Parathyroid adenoma (tissue), 2 donors: ENCODE data around the gene RMI1.

ENCODE experiments used
- H2AFZ ChIP-seq: fragments of 300-600 bp; sonication (generic); one replicate; pipeline ENCODE4 v1.7.0; 2017; ENCODE audit warnings: antibody characterized with exemption, mild to moderate bottlenecking
- H3K27ac ChIP-seq: fragments of 300-600 bp; sonication (generic); one replicate; pipeline ENCODE4 v1.7.0; 2017
- H3K27me3 ChIP-seq: fragments of 300-600 bp; sonication (generic); one replicate; pipeline ENCODE4 v1.7.0; 2017; ENCODE audit warnings: low read length; ENCODE audit not compliant: control insufficient read depth, insufficient read depth
- H3K36me3 ChIP-seq: fragments of 300-600 bp; sonication (generic); one replicate; pipeline ENCODE4 v1.7.0; 2017; ENCODE audit warnings: low read length; ENCODE audit not compliant: control insufficient read depth, insufficient read depth
- H3K4me1 ChIP-seq: fragments of 300-600 bp; sonication (generic); one replicate; pipeline ENCODE4 v1.7.0; 2017; ENCODE audit warnings: control low read depth
- H3K4me2 ChIP-seq: fragments of 300-600 bp; sonication (generic); one replicate; pipeline ENCODE4 v1.7.0; 2017; ENCODE audit warnings: low read length
- H3K4me3 ChIP-seq: fragments of 300-600 bp; sonication (generic); one replicate; pipeline ENCODE4 v1.7.0; 2017; ENCODE audit warnings: low read depth, low read length
- H3K79me2 ChIP-seq: fragments of 300-600 bp; sonication (generic); one replicate; pipeline ENCODE4 v1.7.0; 2017; ENCODE audit warnings: control low read depth
- H3K9ac ChIP-seq: fragments of 300-600 bp; sonication (generic); one replicate; pipeline ENCODE4 v1.7.0; 2017; ENCODE audit warnings: mild to moderate bottlenecking
- H3K9me3 ChIP-seq: fragments of 300-600 bp; sonication (generic); one replicate; pipeline ENCODE4 v1.7.0; 2017; ENCODE audit warnings: low read length; ENCODE audit not compliant: control insufficient read depth
- TF ChIP-seq, protein P1 (sequence below): fragments of 300-600 bp; sonication (generic); IDR thresholded peaks from one replicate; pipeline ENCODE4 v1.7.0; 2017; ENCODE audit warnings: antibody characterized with exemption, mild to moderate bottlenecking
- donor health status: primary hyperparathyroidism.

Gene RMI1

DNA sequence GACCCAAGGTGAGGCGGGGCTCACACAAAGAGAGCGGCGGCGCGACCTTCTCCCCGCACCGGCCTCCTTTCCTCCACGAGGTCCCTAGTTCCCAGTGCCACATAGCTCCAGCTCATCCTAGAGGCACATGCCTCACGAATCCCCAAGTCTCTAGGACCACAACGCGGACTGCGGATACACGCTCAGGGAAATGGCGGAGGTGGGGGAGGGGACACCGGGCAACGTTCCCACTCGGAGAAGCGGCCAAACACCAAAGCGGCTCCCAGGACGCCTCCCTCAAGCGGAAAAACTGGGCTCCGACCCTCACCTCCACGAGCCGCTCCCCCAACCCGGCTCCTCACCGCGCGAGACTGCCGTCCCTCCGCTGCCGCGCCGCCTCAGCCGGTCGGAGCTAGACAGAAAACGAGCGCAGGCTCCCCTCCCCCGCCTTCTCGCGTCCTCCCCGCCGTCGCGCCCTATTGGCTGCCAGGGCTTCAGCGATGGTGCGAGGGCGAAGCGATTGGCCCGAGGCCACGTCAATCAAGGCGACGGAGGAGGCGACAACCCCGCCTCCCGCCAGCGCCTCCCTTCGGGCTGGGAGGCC, 702 bp upstream of the RMI1 start, which contains the start of gene HNRNPK:
Gene HNRNPK, minus strand, starts transcription at position 404 of the 583 bp plus-strand sequence. CDS start 1,963 bp downstream, outside the sequence.
- Histone ChIP-seq H3K4me3 (peak within 1 kb of the TSS; percentile 96), H3K36me3 (no peaks in the 10 kb centered on the region), H3K9me3 (no peaks in the 10 kb centered on the region), H3K27ac (peak within 1 kb of the TSS; percentile 100), H3K9ac (peak within 1 kb of the TSS; percentile 92), H3K79me2 (peaks cover 27% of the 10 kb centered on the region), H3K27me3 (no peaks in the 10 kb centered on the region), H3K4me2 (peak within 1 kb of the TSS; percentile 77), H2AFZ (peak within 1 kb of the TSS; percentile 94), H3K4me1 (peaks cover 3% of the 10 kb centered on the region)
- TF ChIP-seq, protein P1, sequence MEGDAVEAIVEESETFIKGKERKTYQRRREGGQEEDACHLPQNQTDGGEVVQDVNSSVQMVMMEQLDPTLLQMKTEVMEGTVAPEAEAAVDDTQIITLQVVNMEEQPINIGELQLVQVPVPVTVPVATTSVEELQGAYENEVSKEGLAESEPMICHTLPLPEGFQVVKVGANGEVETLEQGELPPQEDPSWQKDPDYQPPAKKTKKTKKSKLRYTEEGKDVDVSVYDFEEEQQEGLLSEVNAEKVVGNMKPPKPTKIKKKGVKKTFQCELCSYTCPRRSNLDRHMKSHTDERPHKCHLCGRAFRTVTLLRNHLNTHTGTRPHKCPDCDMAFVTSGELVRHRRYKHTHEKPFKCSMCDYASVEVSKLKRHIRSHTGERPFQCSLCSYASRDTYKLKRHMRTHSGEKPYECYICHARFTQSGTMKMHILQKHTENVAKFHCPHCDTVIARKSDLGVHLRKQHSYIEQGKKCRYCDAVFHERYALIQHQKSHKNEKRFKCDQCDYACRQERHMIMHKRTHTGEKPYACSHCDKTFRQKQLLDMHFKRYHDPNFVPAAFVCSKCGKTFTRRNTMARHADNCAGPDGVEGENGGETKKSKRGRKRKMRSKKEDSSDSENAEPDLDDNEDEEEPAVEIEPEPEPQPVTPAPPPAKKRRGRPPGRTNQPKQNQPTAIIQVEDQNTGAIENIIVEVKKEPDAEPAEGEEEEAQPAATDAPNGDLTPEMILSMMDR, result no peak

DNA sequence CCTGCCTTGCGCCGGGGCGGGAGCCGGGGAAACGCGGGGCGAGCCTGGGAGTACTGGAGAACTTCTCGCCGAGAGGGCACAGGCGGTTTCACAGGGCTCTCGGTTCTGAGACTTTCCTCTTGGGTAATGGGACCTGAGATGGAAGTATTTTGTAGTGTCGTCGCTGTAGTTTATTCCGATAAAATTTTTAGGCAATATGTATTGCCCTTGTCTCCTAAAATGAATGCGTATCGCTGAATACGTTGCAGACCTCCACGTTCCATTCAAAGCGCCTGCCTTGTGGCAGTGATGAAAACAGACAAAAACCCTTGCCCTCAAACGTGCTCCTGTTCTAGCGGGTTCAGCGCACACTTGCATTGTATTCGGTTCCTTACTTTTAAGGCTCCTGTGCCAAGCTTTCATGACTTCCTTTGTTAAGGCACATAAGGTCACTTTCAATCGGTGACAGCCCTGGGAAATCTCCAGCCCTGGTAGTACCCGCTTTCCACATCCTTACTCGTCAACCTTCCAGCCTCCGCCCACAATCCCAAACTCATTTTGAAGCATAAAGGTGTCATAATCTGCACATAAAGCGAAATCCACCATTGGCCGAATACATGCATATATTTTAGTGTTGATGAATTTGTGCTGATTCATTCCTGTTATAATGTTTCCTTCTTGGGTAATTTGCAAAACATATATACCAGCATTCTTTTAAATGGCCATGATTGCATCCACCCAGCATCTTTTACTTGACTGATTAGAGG, 694 bp downstream of the RMI1 start:
- no peak overlapping the region for H3K9ac ChIP-seq
- peak overlapping the region; percentile 96 for H3K4me3 ChIP-seq
- no peaks in the 10 kb centered on the region for H3K36me3 ChIP-seq
- no peaks in the 10 kb centered on the region for H3K27me3 ChIP-seq
- H3K79me2 ChIP-seq, result peaks cover 26% of the 10 kb centered on the region
- no peaks in the 10 kb centered on the region for H3K9me3 ChIP-seq
- peak overlapping the region; percentile 100 for H3K27ac ChIP-seq
- H2AFZ ChIP-seq, result peak overlapping the region; percentile 94
- H3K4me2 ChIP-seq, result peak overlapping the region; percentile 73
- peaks cover 3% of the 10 kb centered on the region for H3K4me1 ChIP-seq
- TF ChIP-seq, protein P1, result no peak

DNA sequence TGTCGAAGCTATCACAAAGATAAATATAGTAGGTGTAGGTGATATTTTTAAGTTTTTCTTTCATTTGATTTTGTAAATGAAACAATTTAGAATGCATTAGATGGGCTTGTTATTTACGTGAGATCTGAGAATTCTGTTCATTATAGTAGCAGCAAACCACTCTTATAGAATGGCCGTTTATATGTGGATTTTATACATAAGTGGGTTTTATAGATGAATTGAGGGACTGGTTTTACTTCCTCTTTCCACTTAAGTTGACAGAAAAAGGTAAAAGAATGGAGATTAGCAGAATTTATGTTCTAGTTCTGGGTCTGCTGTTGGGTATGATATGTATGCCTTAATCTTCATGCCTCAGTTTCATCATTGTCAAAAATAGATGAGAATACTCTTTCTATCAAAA, 5.6 kb downstream of the RMI1 start:
- H3K27ac ChIP-seq, result no peak overlapping the region
- no peak overlapping the region for H2AFZ ChIP-seq
- no peaks in the 10 kb centered on the region for H3K36me3 ChIP-seq
- no peaks in the 10 kb centered on the region for H3K27me3 ChIP-seq
- H3K9ac ChIP-seq, result no peak overlapping the region
- H3K4me2 ChIP-seq, result no peak overlapping the region
- no peaks in the 10 kb centered on the region for H3K4me1 ChIP-seq
- H3K9me3 ChIP-seq, result no peaks in the 10 kb centered on the region
- no peak overlapping the region for H3K4me3 ChIP-seq
- TF ChIP-seq, protein P1, result no peak
- H3K79me2 ChIP-seq, result peaks cover 9% of the 10 kb centered on the region

DNA sequence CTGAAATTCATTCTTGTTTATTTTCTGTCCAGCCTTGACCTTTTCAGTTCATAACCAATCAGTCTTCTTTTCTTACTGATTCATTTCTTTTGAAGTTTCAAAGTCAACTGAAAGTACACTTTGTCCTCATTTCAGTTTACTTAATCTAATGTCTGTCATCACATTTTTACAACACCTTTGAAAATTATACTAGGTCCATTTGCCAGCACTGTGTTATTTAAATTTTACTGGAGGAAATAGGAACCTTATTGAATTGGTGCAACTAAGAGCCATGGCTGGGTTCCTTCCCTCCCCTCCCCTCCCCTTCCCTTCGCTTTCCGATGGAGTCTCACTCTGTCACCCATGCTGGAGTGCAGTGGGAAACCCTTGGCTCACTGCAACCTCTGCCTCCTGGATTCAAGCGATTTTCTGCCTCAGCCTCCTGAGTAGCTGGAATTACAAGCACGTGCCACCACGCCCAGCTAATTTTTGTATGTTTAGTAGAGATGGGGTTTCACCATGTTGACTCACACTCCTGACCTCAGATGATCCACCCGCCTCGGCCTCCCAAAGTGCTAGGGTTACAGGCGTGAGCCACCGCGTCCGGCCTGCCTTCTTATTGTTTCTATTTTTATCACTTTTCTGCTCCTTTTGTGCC, 6.3 kb downstream of the RMI1 start:
- TF ChIP-seq, protein P1, result no peak
- H3K36me3 ChIP-seq, result no peaks in the 10 kb centered on the region
- H3K4me3 ChIP-seq, result no peak overlapping the region
- no peak overlapping the region for H3K27ac ChIP-seq
- H2AFZ ChIP-seq, result no peak overlapping the region
- H3K9me3 ChIP-seq, result no peaks in the 10 kb centered on the region
- no peak overlapping the region for H3K4me2 ChIP-seq
- no peaks in the 10 kb centered on the region for H3K27me3 ChIP-seq
- H3K9ac ChIP-seq, result no peak overlapping the region
- peaks cover 9% of the 10 kb centered on the region for H3K79me2 ChIP-seq
- H3K4me1 ChIP-seq, result no peaks in the 10 kb centered on the region
